NCI-H1105 (cell line): ENCODE results near the gene RPL22.

Experiments
- DNase-seq: peaks from one replicate; lab custom pipeline; 2025; lab: John Stamatoyannopoulos, UW

The RPL22 gene

DNA sequence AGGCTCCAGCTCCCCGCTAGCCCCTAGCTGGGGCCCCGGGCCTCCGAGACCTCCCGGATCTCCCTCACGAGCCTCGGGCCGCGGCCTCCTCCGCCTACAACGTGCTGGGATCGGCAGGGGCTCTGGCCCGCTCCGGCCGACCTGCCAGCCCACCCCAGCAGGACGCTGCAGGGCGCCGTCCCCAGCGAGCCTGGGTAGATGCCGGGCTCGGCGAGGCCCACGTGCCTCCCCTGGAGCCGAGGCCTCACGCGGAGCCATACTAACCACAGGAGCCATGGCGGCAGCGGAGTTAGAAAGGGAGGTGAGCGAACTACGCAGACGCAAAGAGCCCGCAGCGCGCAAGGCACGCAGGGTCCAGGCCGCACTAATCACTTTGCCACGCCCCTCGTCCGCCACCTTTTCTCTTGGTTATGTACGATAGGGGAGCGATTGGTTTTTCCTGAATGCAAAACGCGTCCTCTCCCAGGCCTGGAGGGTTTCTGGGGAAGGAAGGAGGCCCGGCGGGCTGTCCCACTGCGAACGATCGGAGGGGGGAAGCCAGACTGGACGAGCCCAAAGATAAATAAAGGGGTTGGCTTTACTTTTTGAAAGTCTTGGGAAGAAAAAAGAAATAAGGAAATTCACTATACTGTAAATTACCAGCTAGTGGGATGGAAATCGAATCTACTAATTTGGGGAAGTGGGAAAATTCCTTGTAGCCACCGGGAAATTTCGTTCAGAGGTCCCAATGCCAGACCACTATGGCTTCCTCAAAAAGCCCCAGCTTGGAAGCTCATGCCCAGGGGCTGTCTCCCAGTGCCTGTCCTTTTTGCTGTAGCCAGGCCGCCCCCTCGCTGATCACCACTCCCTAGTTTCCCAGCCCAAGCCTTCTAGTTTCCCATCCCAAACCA, at the start of gene RPL22:
RPL22 (minus strand) TSS at position 298 of the 890 bp plus-strand sequence; CDS start at position 276, 22 bp downstream.
- DNase-seq: peak; percentile 100

DNA sequence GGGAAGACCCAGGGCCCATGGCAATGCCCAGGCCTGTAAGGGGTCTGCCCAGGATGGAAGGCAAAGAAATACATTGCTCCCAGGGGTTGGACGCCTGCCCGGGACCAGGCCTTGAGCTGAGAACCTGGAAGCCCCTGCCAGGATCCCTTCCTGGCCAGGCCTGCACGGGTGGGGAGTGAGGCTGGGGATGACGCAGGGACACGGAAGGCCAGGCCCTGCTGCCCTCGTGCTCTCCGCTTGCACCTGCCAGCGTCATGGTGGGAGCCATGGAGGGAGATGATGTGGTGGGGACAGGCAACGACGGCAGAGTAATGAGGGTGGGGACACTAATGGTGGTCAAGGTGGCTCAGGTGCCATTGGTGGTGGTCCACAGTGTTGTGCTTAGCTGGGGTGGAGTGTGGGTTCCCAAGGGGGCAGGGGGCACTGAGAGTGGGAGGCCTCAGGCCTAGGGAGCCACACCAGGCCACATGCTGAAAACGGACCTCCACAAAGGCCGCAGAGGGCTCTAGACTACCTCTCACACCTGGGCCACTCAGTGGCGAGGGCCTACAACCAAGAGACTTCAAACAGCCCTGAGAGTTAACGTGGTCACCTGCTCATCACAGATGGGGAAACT, 48.9 kb upstream of the RPL22 start:
- no peak for DNase-seq

DNA sequence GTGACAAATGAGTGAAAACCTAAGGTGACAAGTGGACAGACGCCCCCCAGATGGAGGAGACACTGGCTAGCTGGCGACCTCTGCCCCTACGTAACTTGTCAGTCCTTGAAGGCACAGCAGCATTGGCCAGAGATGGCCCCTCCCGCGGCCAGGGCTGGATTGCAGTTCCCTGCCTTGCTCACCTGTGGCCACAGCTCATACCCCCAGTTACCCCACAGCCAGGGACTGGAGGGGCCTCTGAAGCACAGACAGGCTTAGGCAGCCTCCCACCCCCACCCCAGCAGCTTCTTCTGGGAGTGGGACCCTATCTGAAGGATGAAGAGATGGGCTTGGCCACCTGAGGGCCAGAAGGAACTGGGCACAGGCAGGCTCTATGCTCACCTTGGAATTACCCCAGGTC, 48.3 kb upstream of the RPL22 start:
- DNase-seq: no peak

DNA sequence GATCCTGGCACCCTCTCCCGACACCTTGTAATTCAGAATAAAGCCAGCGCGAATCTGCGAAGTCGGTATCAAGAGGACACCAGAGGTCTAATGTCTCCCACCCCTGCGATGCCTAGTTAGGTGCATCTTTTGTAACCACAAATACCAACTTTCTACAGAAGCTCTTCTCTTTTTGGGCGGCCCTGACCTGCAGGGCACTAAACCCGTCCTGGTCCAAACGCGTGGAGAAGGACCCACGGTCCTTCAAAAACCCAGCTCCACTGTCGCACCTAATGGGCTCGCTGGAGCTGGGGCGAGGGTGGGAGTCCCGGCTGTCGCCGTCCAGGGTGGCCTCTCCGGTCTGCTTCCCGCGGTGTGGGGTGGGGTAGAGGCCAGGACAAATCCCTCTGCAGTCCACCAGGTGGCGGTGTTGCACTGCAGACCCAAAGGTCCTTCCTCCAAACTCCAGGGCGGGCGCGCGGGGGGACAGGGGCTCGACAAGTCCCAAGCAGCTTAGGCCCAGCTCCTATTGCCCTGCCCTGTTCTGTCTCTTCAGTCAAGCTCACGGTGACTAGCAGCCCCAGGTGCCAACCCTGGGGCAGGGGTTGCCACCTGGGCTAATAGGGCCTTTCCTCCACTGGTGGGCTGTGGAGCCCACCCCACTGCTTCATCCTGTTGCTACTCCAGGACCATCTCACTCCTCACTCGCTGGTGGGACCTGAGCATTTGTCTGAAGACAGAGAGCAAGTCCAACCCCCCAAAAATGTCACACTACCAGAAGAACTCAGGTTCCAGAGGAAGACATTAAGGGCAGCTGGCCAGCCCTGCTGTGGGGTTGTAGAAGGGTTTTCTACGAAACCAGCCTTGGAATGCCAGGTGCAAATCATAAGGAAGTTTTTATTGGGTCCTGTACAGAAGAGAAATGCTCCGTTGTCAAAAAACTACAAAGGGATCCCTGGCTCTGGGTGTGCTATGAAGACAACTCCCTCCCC, 47.4 kb upstream of the RPL22 start:
- DNase-seq: peak; percentile 81

DNA sequence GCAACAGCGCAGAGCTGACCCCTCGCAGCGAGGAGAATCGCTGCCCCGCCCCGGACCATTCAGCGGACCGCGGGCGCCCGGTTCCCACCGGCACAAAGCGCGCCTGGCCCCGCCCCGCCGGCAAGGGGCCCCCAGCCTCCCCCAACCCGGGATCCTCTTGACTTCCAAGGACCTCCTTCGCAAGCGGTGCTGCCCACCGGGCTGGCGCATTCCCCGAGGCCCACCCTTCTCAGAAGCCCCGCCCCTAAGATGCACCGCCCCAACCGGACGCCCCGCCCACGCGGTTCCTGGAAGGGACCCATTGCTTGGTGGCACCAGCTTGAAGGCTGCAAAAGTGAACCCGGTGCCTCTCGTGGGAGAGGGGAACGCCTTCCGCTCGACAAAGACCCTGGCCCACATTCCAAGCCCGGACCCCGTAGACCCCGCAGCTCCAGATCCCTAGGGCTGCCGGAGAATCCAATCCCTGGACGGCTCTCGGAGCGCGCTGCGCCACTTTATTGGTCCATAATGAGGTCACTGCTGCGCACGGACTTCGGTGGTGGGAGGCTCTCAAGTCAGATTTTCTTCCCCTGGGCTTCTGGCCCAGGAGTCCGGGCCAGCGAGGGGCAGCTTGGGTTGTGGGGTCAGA, 46.6 kb upstream of the RPL22 start:
- DNase-seq: peak; percentile 84

DNA sequence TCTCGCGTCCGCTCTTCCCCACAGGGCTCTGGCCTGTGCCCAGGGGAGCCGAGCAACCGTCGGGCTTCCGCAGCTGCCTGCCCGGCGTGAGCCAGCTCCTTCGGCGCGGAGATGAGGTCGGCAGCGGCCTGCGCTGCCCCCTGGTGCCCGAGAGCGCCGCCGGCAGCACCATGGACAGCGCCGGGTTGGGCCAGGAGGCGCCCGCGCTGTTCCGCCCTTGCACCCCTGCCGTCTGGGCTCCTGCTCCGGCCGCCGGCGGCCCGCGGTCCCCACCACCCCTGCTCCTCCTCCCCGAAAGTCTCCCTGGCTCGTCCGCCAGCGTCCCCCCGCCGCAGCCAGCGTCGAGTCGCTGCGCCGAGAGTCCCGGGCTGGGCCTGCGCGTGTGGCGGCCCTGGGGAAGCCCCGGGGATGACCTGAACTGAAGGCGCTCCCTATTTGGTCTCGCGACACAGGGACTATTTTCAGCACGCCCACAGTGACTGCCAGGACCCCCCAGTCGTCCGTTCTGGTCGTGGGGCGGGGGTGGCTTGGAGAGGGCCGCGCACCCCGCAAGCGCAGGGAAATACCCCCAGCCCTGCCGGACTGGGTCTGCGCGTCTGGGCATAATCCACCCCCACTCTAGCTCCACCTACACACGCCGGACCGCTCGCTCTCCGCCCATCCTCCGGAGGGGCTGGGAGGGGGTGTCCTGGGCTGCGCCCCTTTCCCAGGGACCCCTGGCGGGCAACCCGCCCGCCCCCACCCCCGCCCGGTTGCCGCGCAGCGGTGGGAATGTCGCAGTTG, 45.9 kb upstream of the RPL22 start:
- peak; percentile 82 for DNase-seq

DNA sequence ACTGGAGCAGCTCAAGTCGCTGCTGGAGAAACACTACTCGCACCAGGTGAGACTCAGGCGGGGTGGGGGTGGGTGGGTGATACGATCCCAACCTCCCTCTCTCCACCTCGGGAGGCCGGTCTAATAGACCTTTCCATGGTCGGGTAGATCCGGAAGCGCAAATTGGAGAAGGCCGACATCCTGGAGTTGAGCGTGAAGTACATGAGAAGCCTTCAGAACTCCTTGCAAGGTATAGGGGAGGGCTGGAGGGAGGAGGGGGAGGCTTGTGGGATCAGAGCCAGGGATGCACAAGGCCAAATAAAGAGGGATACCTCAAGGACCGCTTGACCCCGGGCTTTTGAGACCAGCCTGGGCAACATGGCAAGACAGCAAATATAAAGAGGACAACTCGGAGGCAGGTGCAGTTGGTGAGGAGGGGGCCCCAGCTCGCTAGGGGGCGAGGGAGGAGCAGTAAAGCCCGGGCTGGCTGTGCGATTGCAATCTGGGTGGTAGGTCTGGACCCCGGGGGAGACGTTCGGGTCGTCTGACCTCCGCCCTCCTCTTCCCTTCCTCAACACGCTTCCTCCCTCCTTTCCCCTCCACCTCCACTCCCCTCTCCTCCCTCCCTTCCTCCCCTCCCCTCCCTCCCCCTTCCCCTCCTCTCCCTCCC, 45.1 kb upstream of the RPL22 start:
- DNase-seq: no peak

DNA sequence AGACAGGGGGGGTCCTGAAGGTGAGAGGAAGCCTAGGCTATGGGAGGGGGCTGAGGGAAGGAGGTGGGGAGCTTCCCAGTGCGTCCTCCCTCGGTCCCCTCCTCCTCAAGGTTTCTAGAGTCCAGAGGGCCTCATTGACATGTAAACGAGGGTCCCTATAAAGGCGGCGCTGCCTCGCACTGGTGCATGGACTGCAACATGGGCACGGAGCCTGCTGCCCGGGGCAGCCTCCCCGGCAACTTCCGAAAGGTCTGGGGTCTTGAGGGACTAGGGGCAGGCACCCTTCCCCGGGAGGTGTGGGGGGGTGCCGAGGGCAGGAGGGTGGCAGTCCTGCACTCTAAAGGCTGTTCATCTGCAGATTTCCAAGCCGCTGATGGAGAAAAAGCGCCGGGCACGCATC, 44.6 kb upstream of the RPL22 start, which contains the start of gene HES3:
HES3 (plus strand) TSS at position 187 of the 400 bp plus-strand sequence; CDS start at position 374, 187 bp downstream.
- DNase-seq: no peak

DNA sequence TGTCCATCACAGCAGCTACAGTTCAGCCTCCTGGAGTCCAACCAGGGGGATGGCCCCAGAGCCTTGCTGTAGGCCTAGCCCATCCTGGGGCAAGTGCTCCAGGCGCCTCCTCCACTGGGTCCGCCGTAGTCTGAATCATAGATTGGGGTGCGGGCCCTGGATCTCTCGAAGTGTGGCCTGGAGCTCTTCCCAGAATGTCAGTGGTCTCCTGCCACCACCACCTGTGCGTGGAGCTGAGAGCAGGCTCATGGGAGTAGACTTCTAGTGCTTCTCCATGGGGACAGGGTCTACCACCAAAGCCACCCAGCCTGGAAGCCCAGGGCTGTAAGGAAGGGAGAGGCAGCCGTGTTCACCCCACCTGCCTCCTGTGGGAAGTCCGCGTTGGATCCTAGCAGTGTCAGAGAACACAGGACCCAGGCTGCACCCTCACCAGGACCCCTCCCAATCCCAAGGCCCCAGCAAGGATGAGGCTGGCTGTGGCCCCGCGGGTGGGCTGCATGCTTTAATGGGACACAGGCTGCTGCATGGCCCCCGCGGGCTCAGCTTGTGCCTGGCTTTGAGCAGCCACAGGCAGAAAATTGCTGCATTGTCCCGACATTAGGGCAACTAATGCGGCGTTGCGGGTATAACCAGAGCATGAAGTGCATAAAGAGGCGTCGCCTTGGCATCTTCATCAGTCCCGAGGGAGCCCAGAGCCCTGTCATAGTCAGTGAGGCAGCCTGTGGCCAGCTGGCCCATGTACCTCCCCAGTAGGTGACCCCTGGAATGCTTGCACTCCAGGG, 43.8 kb upstream of the RPL22 start:
- no peak for DNase-seq

DNA sequence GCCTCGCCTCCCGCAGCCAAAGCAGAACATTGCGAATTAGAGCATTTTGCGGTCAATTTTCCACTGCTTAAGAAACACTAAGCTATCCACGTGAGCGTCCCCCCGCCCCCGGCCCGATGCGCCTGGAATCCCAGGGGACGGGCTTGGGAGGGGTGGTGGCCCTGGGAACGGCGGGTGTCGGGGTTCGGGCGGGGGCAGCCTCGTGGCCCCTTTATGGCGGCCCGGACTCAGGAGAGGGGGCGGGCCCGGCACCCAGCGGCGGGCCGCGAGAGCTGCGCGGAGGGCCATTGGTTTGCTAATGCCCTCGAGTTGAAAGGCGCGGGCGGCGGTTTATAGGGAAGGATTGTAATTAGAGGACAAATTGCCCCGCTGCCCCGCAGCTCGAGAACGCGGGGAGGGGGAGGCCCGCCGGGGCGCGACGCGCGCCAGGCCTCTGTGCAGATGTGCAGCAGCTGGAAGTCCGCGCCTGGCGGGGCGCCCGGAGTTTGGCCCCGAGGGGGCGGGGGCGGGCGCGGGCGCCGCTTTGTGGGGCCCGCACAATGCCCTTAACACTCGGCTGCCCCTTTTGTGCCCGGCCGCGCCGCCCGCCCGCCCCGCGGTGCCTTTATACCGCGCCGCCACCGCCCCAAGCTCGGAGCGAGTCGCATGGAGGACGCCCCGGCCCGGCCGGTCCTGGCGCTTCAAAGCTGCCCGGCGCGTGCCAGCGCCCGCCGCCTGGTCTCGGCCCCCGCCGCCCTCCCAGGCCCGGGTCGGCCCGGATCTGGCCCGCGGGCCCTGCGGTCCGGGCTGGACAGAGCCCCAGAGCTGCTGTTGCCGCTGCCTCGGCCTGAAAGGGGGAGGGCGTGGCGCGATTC, 42.7 kb upstream of the RPL22 start:
- DNase-seq: no peak

DNA sequence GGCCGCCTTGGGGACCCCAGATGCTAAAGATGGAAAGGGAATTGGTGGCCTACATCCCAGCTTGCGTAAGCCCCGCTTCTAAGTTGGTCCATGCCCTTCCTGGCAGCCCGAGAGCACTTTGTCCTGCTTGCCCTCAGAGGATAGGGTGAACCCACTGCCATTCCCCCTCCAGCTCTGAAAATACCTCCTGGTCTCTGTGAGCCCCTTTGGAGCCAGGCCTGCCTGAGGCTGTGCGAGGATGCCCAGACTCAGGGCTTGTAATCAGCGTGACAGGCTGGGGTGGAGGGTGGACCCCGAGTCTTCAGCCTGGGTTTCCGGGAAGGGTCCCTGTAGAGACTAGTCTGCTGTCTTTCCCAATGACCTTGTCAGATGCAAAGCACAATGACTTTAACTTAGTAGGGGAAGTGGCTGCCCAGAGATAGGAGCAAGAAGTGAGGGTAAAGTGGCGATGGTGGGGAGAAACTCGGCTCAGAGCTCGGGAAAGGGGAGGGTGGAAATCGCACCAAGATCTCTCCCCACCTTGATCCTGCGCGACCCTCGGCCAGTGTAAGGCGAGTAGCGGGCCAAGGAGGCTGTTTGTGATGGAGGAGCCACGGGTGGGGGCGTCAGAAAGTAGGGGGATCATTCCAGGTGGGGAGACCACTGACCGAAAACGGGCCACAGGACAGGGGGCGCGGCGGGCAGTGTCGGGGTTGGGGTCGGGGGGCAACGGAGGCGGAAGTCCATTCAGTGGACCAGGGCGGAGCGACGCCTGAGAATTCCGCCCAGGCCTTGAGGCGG, 41.9 kb upstream of the RPL22 start:
- no peak for DNase-seq

DNA sequence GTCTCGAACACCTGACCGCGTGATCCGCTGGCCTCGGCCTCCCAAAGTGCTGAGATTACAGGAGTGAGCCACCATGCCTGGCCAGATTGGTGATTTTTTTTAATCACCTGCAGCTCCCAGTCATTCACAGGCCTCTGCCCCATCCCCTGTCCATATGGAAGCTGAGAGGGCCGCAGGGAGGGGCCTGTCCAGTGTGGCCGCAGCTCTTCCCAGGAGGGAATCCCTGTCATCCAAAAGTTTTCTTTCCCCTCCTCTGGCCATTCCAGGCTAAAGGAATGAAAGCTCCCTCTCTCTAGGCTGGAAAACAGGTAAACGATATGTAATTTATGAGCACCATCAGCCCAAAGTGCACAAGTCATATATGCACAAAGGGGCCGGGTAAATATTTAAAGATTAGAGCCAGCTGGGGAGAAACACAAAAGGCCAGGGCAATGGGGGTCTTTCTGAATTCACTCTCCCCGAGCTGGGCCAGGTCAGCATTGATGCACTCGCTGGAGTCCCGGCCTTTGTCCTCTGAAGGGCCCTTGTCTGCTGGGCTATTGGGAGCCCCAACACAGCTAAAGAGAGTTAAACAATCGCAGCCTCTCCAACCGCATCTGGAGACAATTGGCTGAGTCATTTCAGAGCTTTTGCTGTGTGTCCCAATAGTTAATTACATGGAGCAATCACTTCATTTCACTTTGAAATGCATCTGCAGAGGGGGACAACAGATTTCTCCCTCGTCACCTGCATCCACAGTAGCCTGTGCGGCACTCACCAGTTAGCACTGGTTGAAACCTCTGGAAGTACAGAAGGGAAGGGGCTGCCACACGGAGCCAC, 40.8 kb upstream of the RPL22 start:
- no peak for DNase-seq

DNA sequence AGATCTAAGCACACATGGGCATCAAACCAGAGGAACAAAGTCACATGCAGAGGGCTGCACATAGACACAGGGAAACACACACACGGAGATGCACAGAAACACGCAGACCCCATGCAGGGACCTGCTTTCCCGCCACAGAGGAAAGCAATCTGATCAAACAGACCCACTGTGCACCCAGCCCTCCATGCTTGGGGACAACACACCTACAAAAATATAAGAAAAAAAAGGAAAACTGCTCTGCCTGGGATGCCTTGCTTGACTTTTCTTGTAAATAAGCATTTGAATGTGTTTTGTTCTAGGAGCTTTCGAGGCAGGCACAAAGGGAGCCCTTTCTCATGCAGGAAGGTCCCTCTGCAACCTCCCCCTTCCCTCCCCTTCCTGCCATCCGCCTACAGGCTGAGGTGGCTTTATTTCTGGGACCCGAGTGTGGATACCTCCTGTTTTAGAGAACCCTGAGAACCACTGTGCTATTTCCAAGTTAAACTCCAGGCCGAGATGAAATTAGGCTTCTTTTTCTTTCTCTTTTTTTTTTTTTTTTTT, 39.9 kb upstream of the RPL22 start:
- DNase-seq: no peak

DNA sequence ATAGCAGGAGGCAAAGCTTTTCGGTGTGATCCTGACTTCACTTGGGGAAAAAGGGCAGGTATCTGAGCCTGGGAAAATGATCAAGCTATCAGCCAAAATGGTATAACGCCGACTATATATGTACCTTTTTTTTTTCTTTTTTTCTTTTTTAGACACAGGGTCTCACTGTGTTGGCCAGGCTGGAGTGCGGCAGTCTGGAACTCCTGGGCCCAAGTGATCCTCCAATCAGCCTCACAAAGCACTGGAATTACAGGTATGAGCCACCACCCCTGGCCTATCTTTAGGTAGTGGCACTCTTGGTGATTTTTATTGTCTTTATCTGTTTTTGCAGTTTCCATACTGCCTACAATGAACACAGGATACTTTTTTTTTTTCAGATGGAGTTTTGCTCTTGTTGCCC, 37.7 kb upstream of the RPL22 start:
- no peak for DNase-seq

DNA sequence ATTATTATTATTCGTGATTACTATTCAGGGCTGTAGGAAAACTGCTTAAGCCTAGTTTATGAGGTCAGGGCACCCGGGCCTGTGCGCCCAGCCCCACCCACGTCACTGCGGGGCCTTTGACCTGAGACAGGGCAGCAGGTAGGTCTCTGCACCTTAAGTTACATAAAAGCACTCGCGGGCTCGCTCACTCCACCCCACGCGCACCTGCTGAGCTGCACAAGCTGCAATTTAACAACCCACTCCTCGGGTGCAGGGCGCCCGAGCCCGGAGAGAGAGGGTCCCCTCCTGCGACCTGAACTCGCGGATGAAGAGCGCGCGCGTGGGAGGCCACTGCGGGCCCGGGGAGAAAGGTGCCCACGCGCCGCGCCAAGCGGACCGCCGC, 35.9 kb upstream of the RPL22 start:
- DNase-seq: no peak

DNA sequence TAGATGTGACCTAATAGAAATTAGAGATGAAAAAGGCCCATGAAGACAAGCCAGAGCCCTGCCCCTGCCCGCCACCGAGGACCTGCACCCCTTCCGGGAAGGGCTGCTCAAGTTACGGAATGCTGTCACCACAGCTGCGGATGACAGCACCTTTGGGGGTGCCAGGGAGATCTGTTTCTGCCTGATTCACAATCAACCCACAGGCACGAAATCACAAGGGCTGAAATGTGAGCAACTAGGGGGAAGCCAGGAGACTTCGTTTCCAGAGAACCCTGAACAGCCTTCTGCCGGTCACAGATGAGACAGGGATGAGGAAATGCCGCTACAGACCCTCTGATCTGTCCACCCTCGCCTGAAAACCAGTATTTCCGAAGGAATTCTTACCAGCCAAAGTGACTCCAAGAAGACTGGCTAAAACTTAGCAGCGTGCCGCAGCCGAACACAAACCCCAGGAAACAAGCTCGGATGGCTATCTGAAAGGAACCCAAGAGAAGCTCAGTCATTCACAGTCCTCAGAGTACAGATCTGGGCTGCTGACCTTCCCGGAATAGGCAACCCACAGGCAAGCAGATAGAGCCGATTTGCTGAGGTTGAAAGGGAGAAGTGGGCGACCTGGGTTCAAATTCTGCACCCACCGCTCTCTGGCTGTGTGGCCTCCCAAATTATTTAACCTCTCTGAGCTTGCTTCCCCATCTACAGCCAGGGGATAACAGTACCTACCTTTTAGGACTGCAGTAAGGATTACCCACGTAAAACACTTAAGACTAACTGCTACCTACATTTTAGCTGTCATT, 35.3 kb upstream of the RPL22 start:
- DNase-seq: no peak
